ENCODE results near the gene ERMAP.

Gene ERMAP

GRCh38 chr1:42877380-42877779 lies 60.5 kb downstream of the ERMAP start:
- DNase-seq, result no peak

- DNase-seq, result no peak
Observed at GRCh38 chr1:42880384-42880783, 63.5 kb downstream of the ERMAP start.

GRCh38 chr1:42886046-42886739 lies 69.3 kb downstream of the ERMAP start:
- no peak for DNase-seq

GRCh38 chr1:42886800-42887199 lies 69.9 kb downstream of the ERMAP start:
- no peak for DNase-seq

GRCh38 chr1:42887366-42887765 lies 70.4 kb downstream of the ERMAP start:
- DNase-seq, result no peak

GRCh38 chr1:42888013-42888633 lies 71.2 kb downstream of the ERMAP start:
- no peak for DNase-seq

- DNase-seq, result no peak
Observed at GRCh38 chr1:42889264-42889663, 72.3 kb downstream of the ERMAP start.

GRCh38 chr1:42891465-42892138 lies 74.7 kb downstream of the ERMAP start:
- DNase-seq, result no peak

Measured in stimulated activated naive CD4-positive, alpha-beta T cell treated with Interleukin-2 at 50 U/mL for 16 hours (primary cell).